Gastrocnemius medialis (tissue), 4 donors: ENCODE results near the gene PRPF31. TPM values are rescaled to one million over a fixed set of nuclear protein-coding genes. Genes with fewer than 3 reads are reported as not detected.

Experiments
- ATAC-seq, 2 donors: fragments of 150-250 bp; one replicate each; pipeline ENCODE4 v1.9.1; 2016
- DNase-seq, 2 donors: peaks; one replicate each; pipeline ENCODE4 v3.0.0-alpha.2; 2019
- H3K27ac ChIP-seq, 4 donors: fragments of 200-600 bp; sonication (generic); 1 replicate in 1 of 4; 2 replicates in 3 of 4; pipeline ENCODE4 v1.5.1; 2016 to 2018; ENCODE audit warnings: mild to moderate bottlenecking in 2 of 4, moderate library complexity in 1 of 4
- H3K27me3 ChIP-seq, 3 donors: fragments of 200-600 bp; sonication (generic) in 2 of 3; 1 replicate in 1 of 3; 2 replicates in 2 of 3; pipeline versions ENCODE4 v1.5.1 to v1.6.0; 2016 to 2019; ENCODE audit warnings: mild to moderate bottlenecking in 1 of 3, moderate library complexity in 1 of 3
- H3K36me3 ChIP-seq, 2 donors: fragments of 200-600 bp; sonication (generic) in 1 of 2; one replicate each; pipeline ENCODE4 v1.5.1; 2017 to 2018
- H3K4me1 ChIP-seq, 2 donors: fragments of 200-600 bp; sonication (generic) in 1 of 2; one replicate each; pipeline ENCODE4 v1.5.1; 2016 to 2017; ENCODE audit warnings: mild to moderate bottlenecking in 2 of 2
- H3K4me3 ChIP-seq, 4 donors: fragments of 200-600 bp; sonication (generic) in 3 of 4; 1 replicate in 1 of 4; 2 replicates in 3 of 4; pipeline ENCODE4 v1.5.1; 2016 to 2019; ENCODE audit warnings: mild to moderate bottlenecking in 2 of 4
- H3K9me3 ChIP-seq, 3 donors: fragments of 200-600 bp; sonication (generic) in 2 of 3; 1 replicate in 1 of 3; 2 replicates in 2 of 3; pipeline ENCODE4 v1.5.1; 2016 to 2019
- CTCF ChIP-seq, 5 experiments: fragments of 450-650 bp in 3 of 5; fragments of 200-600 bp in 2 of 5; sonication (generic) in 2 of 5; IDR thresholded peaks in 4 of 5; conservative IDR thresholded peaks in 1 of 5; 1 replicate in 4 of 5; 2 replicates in 1 of 5; pipeline ENCODE4 v1.5.1; 2016 to 2019; ENCODE audit warnings: antibody characterized with exemption in 5 of 5, mild to moderate bottlenecking in 3 of 5, moderate library complexity in 3 of 5
- POLR2A ChIP-seq, 2 donors: fragments of 450-650 bp; IDR thresholded peaks; one replicate each; pipeline ENCODE4 v1.6.1; 2017; ENCODE audit warnings: antibody characterized with exemption in 2 of 2, mild to moderate bottlenecking in 2 of 2, moderate library complexity in 2 of 2
- in situ Hi-C, 4 donors: fragments of 200-750 bp; cut with MboI; loops; one replicate each; pipeline versions ENCODE4 v1.15.0 to v1.8.0; 2017; ENCODE audit warnings: low sequenced_read_pairs in 4 of 4
- intact Hi-C: fragments of 100-400 bp; cut with DNase I; formaldehyde crosslinking; loops from one replicate; pipeline ENCODE4 v1.15.1; 2023; ENCODE audit warnings: low total_unique reads
- total RNA-seq, 4 donors: library from RNA; depleted of rRNA; stranded (reverse); fragments of >200 nt; gene quantifications; one replicate each; pipeline versions ENCODE4 v1.1.0 to v1.2.3, GENCODE V29; 2016

Gene PRPF31
- total RNA-seq, 4 donors from 2014 or later, result 26.6 to 39.4 (median 37.2) TPM

- H3K9me3 ChIP-seq, result no peaks in the 10 kb centered on the region
- H3K36me3 ChIP-seq, result no peaks in the 10 kb centered on the region
- H3K4me3 ChIP-seq, result no peak overlapping the region
- no peak for ATAC-seq
- no peak for TF ChIP-seq CTCF (IDR thresholded peaks at IDR 0.05 in 4 of 5, conservative IDR thresholded peaks at IDR 0.05 in 1 of 5)
- no peak for TF ChIP-seq POLR2A (IDR thresholded peaks at IDR 0.05)
- intact Hi-C loops (no loop called here), in situ Hi-C loops (no loop called here)
- H3K4me1 ChIP-seq, result peaks cover 0 to 2% of the 10 kb centered on the region in 2 donors
- peaks cover 4 to 18% (median 11%) of the 10 kb centered on the region in 3 donors for H3K27me3 ChIP-seq
- H3K27ac ChIP-seq, result peak overlapping the region in 1 of 4 donors; percentile 62
- no peak for DNase-seq
These were observed 57.8 kb downstream of the PRPF31 start for GRCh38 chr19:54173359-54173699.

GRCh38 chr19:54173951-54174834 lies 58.6 kb downstream of the PRPF31 start:
- no peak overlapping the region for H3K4me3 ChIP-seq
- H3K36me3 ChIP-seq, result no peaks in the 10 kb centered on the region
- no peak overlapping the region for H3K27ac ChIP-seq
- DNase-seq, result no peak
- H3K27me3 ChIP-seq, result peaks cover 4 to 18% (median 11%) of the 10 kb centered on the region in 3 donors
- TF ChIP-seq POLR2A (IDR thresholded peaks at IDR 0.05) (no peak), CTCF (IDR thresholded peaks at IDR 0.05 in 4 of 5, conservative IDR thresholded peaks at IDR 0.05 in 1 of 5) (no peak)
- intact Hi-C loops (no loop called here), in situ Hi-C loops (no loop called here)
- no peaks in the 10 kb centered on the region for H3K4me1 ChIP-seq
- ATAC-seq, result no peak
- no peaks in the 10 kb centered on the region for H3K9me3 ChIP-seq

- Histone ChIP-seq H3K27me3 (peaks cover 0 to 4% (median 1%) of the 10 kb centered on the region in 3 donors), H3K9me3 (no peaks in the 10 kb centered on the region), H3K4me3 (no peak overlapping the region), H3K27ac (no peak overlapping the region), H3K4me1 (no peaks in the 10 kb centered on the region), H3K36me3 (no peaks in the 10 kb centered on the region)
- TF ChIP-seq CTCF (IDR thresholded peaks at IDR 0.05 in 4 of 5, conservative IDR thresholded peaks at IDR 0.05 in 1 of 5) (no peak), POLR2A (IDR thresholded peaks at IDR 0.05) (no peak)
- in situ Hi-C loops (no loop called here), intact Hi-C loops (no loop called here)
- ATAC-seq (peak in 1 of 2 donors; percentile 81), DNase-seq (no peak)
These were observed 63.2 kb downstream of the PRPF31 start for GRCh38 chr19:54178581-54179261.

GRCh38 chr19:54179262-54179852 lies 63.8 kb downstream of the PRPF31 start:
- no peak overlapping the region for H3K27ac ChIP-seq
- no peaks in the 10 kb centered on the region for H3K27me3 ChIP-seq
- no peak for DNase-seq
- H3K36me3 ChIP-seq, result no peaks in the 10 kb centered on the region
- in situ Hi-C loops, result no loop called here
- H3K4me3 ChIP-seq, result no peak overlapping the region
- TF ChIP-seq POLR2A (IDR thresholded peaks at IDR 0.05) (no peak), CTCF (IDR thresholded peaks at IDR 0.05 in 4 of 5, conservative IDR thresholded peaks at IDR 0.05 in 1 of 5) (no peak)
- intact Hi-C loops, result no loop called here
- ATAC-seq, result no peak
- H3K4me1 ChIP-seq, result no peaks in the 10 kb centered on the region
- H3K9me3 ChIP-seq, result no peaks in the 10 kb centered on the region
